Neuronal stem cell (in vitro differentiated cells): Measurements from ENCODE around the gene PAK6.

Experiments used
- DNase-seq: peaks from one replicate; pipeline ENCODE4 v3.0.0-alpha.2; 2013; ENCODE audit warnings: low spot score
- H2AFZ ChIP-seq: one replicate; pipeline ENCODE4 v1.6.1; 2013; ENCODE audit warnings: mild to moderate bottlenecking, low read length, inconsistent platforms
- H2AK5ac ChIP-seq: 2 replicates; pipeline ENCODE4 v1.6.1; 2013; ENCODE audit warnings: low read depth, mild to moderate bottlenecking, inconsistent platforms, low read length, moderate library complexity, mixed read lengths
- H2BK120ac ChIP-seq: 2 replicates; pipeline ENCODE4 v1.6.1; 2013; ENCODE audit warnings: low read depth, mild to moderate bottlenecking, inconsistent platforms, low read length, moderate library complexity, mixed read lengths
- H2BK12ac ChIP-seq: one replicate; pipeline ENCODE4 v1.6.1; 2013; ENCODE audit warnings: low read length, inconsistent platforms
- H2BK15ac ChIP-seq: 2 replicates; pipeline ENCODE4 v1.6.1; 2013; ENCODE audit warnings: mild to moderate bottlenecking, low read length, inconsistent platforms, mixed read lengths
- H2BK5ac ChIP-seq: one replicate; pipeline ENCODE4 v1.6.1; 2013; ENCODE audit warnings: inconsistent platforms, mild to moderate bottlenecking, low read length, moderate library complexity
- H3K14ac ChIP-seq: one replicate; pipeline ENCODE4 v1.6.1; 2013; ENCODE audit warnings: low read length, inconsistent platforms
- H3K18ac ChIP-seq: 2 replicates; pipeline ENCODE4 v1.6.1; 2013; ENCODE audit warnings: low read length, inconsistent platforms
- H3K23ac ChIP-seq: 2 replicates; pipeline ENCODE4 v1.6.1; 2013; ENCODE audit warnings: low read depth, mild to moderate bottlenecking, mixed read lengths, low read length, inconsistent platforms; ENCODE audit not compliant: poor library complexity
- H3K27ac ChIP-seq: replicated peaks from 3 replicates; pipeline ENCODE4 v1.5.1; 2013; ENCODE audit warnings: low read length, inconsistent platforms
- H3K27me3 ChIP-seq, 3 experiments: 2 replicates each; pipeline ENCODE4 v1.6.1; 2013; ENCODE audit warnings: low read length in 3 of 3, mild to moderate bottlenecking in 2 of 3, inconsistent platforms in 1 of 3, low read depth in 1 of 3, mixed read lengths in 1 of 3, moderate library complexity in 1 of 3; ENCODE audit not compliant: control insufficient read depth in 3 of 3, insufficient read depth in 3 of 3
- H3K36me3 ChIP-seq, 2 donors: replicated peaks in 1 of 2; 2 replicates each; pipeline ENCODE4 v1.6.1; 2013; ENCODE audit warnings: low read length in 2 of 2; ENCODE audit not compliant: control insufficient read depth in 2 of 2, insufficient read depth in 2 of 2
- H3K4ac ChIP-seq: 2 replicates; pipeline ENCODE4 v1.6.1; 2013; ENCODE audit warnings: inconsistent platforms, mild to moderate bottlenecking, low read length, moderate library complexity
- H3K4me1 ChIP-seq, 2 donors: 1 replicate in 1 of 2; 2 replicates in 1 of 2; pipeline ENCODE4 v1.6.1; 2013; ENCODE audit warnings: low read length in 2 of 2, low read depth in 1 of 2; ENCODE audit not compliant: control insufficient read depth in 2 of 2, insufficient read depth in 1 of 2
- H3K4me2 ChIP-seq: one replicate; pipeline ENCODE4 v1.6.1; 2013; ENCODE audit warnings: mild to moderate bottlenecking, low read length, inconsistent platforms; ENCODE audit not compliant: insufficient read depth, poor library complexity, severe bottlenecking
- H3K4me3 ChIP-seq, 2 donors: 2 replicates each; pipeline ENCODE4 v1.5.1; 2013; ENCODE audit warnings: low read length in 2 of 2, mild to moderate bottlenecking in 2 of 2, inconsistent platforms in 1 of 2, moderate library complexity in 1 of 2
- H3K79me1 ChIP-seq: one replicate; pipeline ENCODE4 v1.6.1; 2013; ENCODE audit warnings: low read depth, mild to moderate bottlenecking, inconsistent platforms, low read length, moderate library complexity
- H3K9ac ChIP-seq: one replicate; pipeline ENCODE4 v1.6.1; 2013; ENCODE audit warnings: mild to moderate bottlenecking, low read depth, low read length, inconsistent platforms; ENCODE audit not compliant: poor library complexity
- H3K9me3 ChIP-seq, 2 donors: replicated peaks in 1 of 2; 2 replicates each; pipeline versions ENCODE3 to v1.6.1; 2013; ENCODE audit warnings: low read length in 2 of 2, mild to moderate bottlenecking in 2 of 2, inconsistent platforms in 1 of 2, low read depth in 1 of 2, mixed read lengths in 1 of 2, moderate library complexity in 1 of 2; ENCODE audit not compliant: control insufficient read depth in 2 of 2, insufficient read depth in 1 of 2
- H4K8ac ChIP-seq: one replicate; pipeline ENCODE4 v1.6.1; 2013; ENCODE audit warnings: low read depth, mild to moderate bottlenecking, inconsistent platforms, low read length, moderate library complexity
- H4K91ac ChIP-seq: one replicate; pipeline ENCODE4 v1.6.1; 2013; ENCODE audit warnings: low read length, low read depth, mild to moderate bottlenecking, inconsistent platforms; ENCODE audit not compliant: poor library complexity
- WGBS, 2 donors: extraction: QIAGEN DNeasy Blood & Tissue Kit; methylation state at CpG; one replicate each; pipeline ENCODE4 v1.1.7; 2013; ENCODE audit warnings: missing lambda C conversion rate in 2 of 2, mixed read lengths in 1 of 2; ENCODE audit not compliant: insufficient read length in 2 of 2, insufficient replicate concordance in 1 of 2; ENCODE audit errors: extremely low coverage in 2 of 2; 5-methylcytosine and 5-hydroxymethylcytosine counted together

Gene PAK6

GRCh38 chr15:40286794-40287193 lies 47.9 kb downstream of the PAK6 start:
- Histone ChIP-seq H3K14ac (no peak overlapping the region), H3K18ac (peak overlapping the region; percentile 25), H3K9ac (no peak overlapping the region), H3K4ac (no peak overlapping the region), H2AFZ (no peak overlapping the region), H2BK12ac (no peak overlapping the region), H3K27me3 (peaks cover 0 to 44% (median 22%) of the 10 kb centered on the region in 3 experiments), H4K91ac (no peak overlapping the region), H3K4me1 (peaks cover 14 to 33% of the 10 kb centered on the region in 2 donors), H3K4me2 (no peak overlapping the region), H2BK15ac (peak overlapping the region; percentile 20), H3K4me3 (no peak overlapping the region), H3K79me1 (no peaks in the 10 kb centered on the region), H2AK5ac (peak overlapping the region; percentile 41), H3K27ac (no peak overlapping the region), H4K8ac (no peak overlapping the region), H2BK120ac (no peak overlapping the region), H3K36me3 (no peaks in the 10 kb centered on the region), H3K23ac (no peak overlapping the region), H2BK5ac (no peak overlapping the region), H3K9me3 (peaks cover 0 to 3% of the 10 kb centered on the region in 2 donors)
- WGBS, 2 donors: no CpG with 5 or more reads among the region's 7 CpGs
- no peak for DNase-seq

DNA sequence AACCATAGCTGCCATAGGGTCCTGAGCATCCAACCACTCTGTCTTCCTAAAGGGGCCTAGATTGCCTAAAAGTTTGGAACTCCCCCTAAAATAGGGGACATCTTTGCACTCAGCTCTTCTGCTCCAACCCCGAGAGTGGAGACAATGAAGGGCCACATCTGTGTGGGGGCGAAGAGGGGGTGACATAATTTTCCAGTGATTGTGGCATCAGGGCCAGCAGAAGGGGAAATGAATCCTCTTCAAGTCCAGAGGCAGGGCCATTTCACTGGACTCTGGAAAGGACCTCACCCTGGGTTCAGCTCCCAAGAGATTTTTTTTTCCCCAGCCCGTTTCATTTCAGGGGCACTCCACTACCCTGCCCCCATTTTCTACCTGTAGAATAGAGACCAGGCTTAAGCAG lies 48.6 kb downstream of the PAK6 start:
- no peak overlapping the region for H3K18ac ChIP-seq
- H3K14ac ChIP-seq: no peak overlapping the region
- H3K79me1 ChIP-seq: no peaks in the 10 kb centered on the region
- no CpG with 5 or more reads among the region's 3 CpGs for WGBS, 2 donors
- no peak overlapping the region for H4K91ac ChIP-seq
- H3K23ac ChIP-seq: no peak overlapping the region
- no peak overlapping the region for H4K8ac ChIP-seq
- H3K27me3 ChIP-seq: peaks cover 0 to 43% (median 15%) of the 10 kb centered on the region in 3 experiments
- H3K4me2 ChIP-seq: no peak overlapping the region
- no peak overlapping the region for H2BK12ac ChIP-seq
- no peak overlapping the region for H3K27ac ChIP-seq
- no peak for DNase-seq
- peaks cover 0 to 3% of the 10 kb centered on the region in 2 donors for H3K9me3 ChIP-seq
- H3K36me3 ChIP-seq: no peaks in the 10 kb centered on the region
- H2AFZ ChIP-seq: no peak overlapping the region
- no peak overlapping the region for H2BK120ac ChIP-seq
- no peak overlapping the region for H3K4me3 ChIP-seq
- H3K9ac ChIP-seq: no peak overlapping the region
- no peak overlapping the region for H3K4ac ChIP-seq
- no peak overlapping the region for H2AK5ac ChIP-seq
- H2BK15ac ChIP-seq: no peak overlapping the region
- H2BK5ac ChIP-seq: no peak overlapping the region
- H3K4me1 ChIP-seq: peaks cover 16 to 37% of the 10 kb centered on the region in 2 donors

GRCh38 chr15:40287968-40288367 lies 49.1 kb downstream of the PAK6 start:
- peaks cover 16 to 40% of the 10 kb centered on the region in 2 donors for H3K4me1 ChIP-seq
- peak overlapping the region; percentile 53 for H3K18ac ChIP-seq
- H2BK15ac ChIP-seq: peak overlapping the region; percentile 38
- H3K14ac ChIP-seq: no peak overlapping the region
- H3K9ac ChIP-seq: no peak overlapping the region
- no peak overlapping the region for H3K23ac ChIP-seq
- H3K4me3 ChIP-seq: no peak overlapping the region
- peak overlapping the region; percentile 43 for H2BK5ac ChIP-seq
- no peak overlapping the region for H2BK120ac ChIP-seq
- H2BK12ac ChIP-seq: no peak overlapping the region
- WGBS, 2 donors: no CpG with 5 or more reads among the region's 4 CpGs
- H3K9me3 ChIP-seq: peaks cover 0 to 3% of the 10 kb centered on the region in 2 donors
- no peak overlapping the region for H2AFZ ChIP-seq
- H3K27me3 ChIP-seq: peaks cover 0 to 40% (median 11%) of the 10 kb centered on the region in 3 experiments
- H2AK5ac ChIP-seq: peak overlapping the region; percentile 64
- H3K36me3 ChIP-seq: no peaks in the 10 kb centered on the region
- no peak overlapping the region for H4K91ac ChIP-seq
- H3K27ac ChIP-seq: no peak overlapping the region
- no peak for DNase-seq
- no peaks in the 10 kb centered on the region for H3K79me1 ChIP-seq
- H3K4me2 ChIP-seq: no peak overlapping the region
- no peak overlapping the region for H3K4ac ChIP-seq
- H4K8ac ChIP-seq: no peak overlapping the region

- Histone ChIP-seq H3K36me3 (no peaks in the 10 kb centered on the region), H2BK120ac (no peak overlapping the region), H3K4ac (no peak overlapping the region), H3K4me3 (no peak overlapping the region), H3K4me1 (peaks cover 23 to 52% of the 10 kb centered on the region in 2 donors), H3K14ac (no peak overlapping the region), H3K18ac (no peak overlapping the region), H2AFZ (no peak overlapping the region), H4K8ac (no peak overlapping the region), H3K4me2 (no peak overlapping the region), H2BK15ac (no peak overlapping the region), H2AK5ac (peak overlapping the region; percentile 66), H2BK5ac (no peak overlapping the region), H3K79me1 (no peaks in the 10 kb centered on the region), H4K91ac (no peak overlapping the region), H3K27me3 (peaks cover 0 to 27% (median 0%) of the 10 kb centered on the region in 3 experiments), H3K27ac (no peak overlapping the region), H3K9ac (no peak overlapping the region), H3K9me3 (no peaks in the 10 kb centered on the region), H3K23ac (no peak overlapping the region), H2BK12ac (no peak overlapping the region)
- no peak for DNase-seq
- WGBS, 2 donors: no CpG with 5 or more reads among the region's 6 CpGs
Observed at GRCh38 chr15:40289140-40289775, 50.4 kb downstream of the PAK6 start.
